ENCODE measurements around the gene BLM. TPM values are rescaled to one million over a fixed set of nuclear protein-coding genes. Genes with fewer than 3 reads are reported as not detected.
A peak's percentile ranks its signal among the peaks of the same experiment; 100 is the strongest.
"Not testable (repeated sequence)": the region's sequence is repeated elsewhere in the genome, so short reads cannot be mapped to it uniquely, and the experiment has no call there.

Gene BLM
- 2.2 TPM for polyA plus RNA-seq (2013, experiment 1 of 2)
- polyA plus RNA-seq (2013, experiment 2 of 2), result 1.6 TPM

DNA sequence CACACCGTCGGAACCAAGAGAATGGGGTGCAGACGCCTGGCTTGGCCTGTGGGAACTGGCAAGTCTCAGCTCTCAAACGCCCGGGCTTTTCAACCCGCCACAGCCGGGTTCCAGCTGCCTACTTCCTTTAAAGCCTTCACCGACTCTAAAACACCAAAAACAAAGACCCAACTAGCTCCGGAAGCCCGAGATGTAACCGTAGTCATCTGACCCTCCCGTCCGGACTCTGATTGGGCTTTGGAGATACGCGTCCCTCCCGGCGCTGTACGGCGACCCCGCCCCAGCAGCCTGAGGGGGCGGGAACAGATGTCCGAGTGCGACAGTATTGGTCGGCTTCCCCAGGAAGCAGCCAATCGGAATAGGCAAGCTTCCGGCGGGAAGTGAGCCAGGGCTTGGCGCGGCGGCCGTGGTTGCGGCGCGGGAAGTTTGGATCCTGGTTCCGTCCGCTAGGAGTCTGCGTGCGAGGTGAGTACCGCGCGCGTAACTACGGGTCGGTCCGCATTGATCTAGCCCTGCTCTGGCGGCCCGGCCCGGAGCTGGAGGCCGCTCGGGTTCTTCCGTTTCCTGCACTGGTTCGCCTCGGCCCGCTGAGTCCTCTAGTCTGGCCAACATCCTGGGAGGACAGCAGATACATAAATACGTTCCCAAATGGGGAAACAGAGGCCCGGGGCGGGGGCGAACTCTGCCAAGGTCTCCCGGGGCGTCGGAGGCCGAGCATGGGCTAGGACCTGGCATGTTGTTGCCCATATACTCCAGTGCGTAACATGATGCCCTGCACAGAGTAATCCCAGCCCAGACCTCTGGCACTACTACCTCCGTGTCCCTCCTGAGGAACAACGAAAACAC lies at the start of gene BLM:
TSS of gene BLM (plus strand) at position 371 of the 846 bp plus-strand sequence. CDS start 30,047 bp downstream, outside the sequence.
- peak within 1 kb of the TSS; percentile 91 for H3K9ac ChIP-seq (ENCODE audit: low read length)
- under 1% methylated on average over 65 of the region's 65 CpGs for WGBS
- H3K4me2 ChIP-seq (ENCODE audit: low read length, poor library complexity, severe bottlenecking), result peak within 1 kb of the TSS; percentile 86
- peaks cover 3% of the 10 kb centered on the region for H3K4me1 ChIP-seq (ENCODE audit: control insufficient read depth, insufficient read depth, low read depth, low read length)
- no peaks in the 10 kb centered on the region for H3K36me3 ChIP-seq (ENCODE audit: control insufficient read depth in 1 of 2, insufficient read depth in 2 of 2, low read depth in 1 of 2, low read length in 2 of 2)
- H3K4ac ChIP-seq (ENCODE audit: low read depth in 1 of 2, low read length in 2 of 2), result peak within 1 kb of the TSS; percentile 35 to 88
- peak within 1 kb of the TSS in 1 of 2 experiments; percentile 17 for H2BK12ac ChIP-seq (ENCODE audit: low read length in 2 of 2)
- H3K4me3 ChIP-seq (ENCODE audit: insufficient read depth in 1 of 2, low read depth in 1 of 2, low read length in 2 of 2), result peak within 1 kb of the TSS; percentile 86 to 90
- H4K91ac ChIP-seq (ENCODE audit: low read length), result peak within 1 kb of the TSS; percentile 25
- H4K8ac ChIP-seq (ENCODE audit: low read length), result peak within 1 kb of the TSS; percentile 78
- H2AK5ac ChIP-seq (ENCODE audit: low read length, severe bottlenecking), result no peak within 1 kb of the TSS
- peaks cover 11% of the 10 kb centered on the region for H3K79me1 ChIP-seq (replicated peaks; ENCODE audit: low read length, poor library complexity, severe bottlenecking)
- H2BK5ac ChIP-seq (ENCODE audit: low read depth, low read length, poor library complexity, severe bottlenecking), result no peak within 1 kb of the TSS
- H2BK15ac ChIP-seq (ENCODE audit: low read depth, poor library complexity, severe bottlenecking), result no peak within 1 kb of the TSS
- peak within 1 kb of the TSS in 1 of 2 experiments; percentile 7 for H3K18ac ChIP-seq (ENCODE audit: low read depth in 1 of 2, low read length in 2 of 2)
- peak within 1 kb of the TSS; percentile 82 for H2BK120ac ChIP-seq (ENCODE audit: low read depth, low read length)
- H3K23ac ChIP-seq (ENCODE audit: low read length in 2 of 2), result no peak within 1 kb of the TSS
- H3K14ac ChIP-seq (ENCODE audit: low read length in 2 of 2), result peak within 1 kb of the TSS in 1 of 2 experiments; percentile 3
- no peaks in the 10 kb centered on the region for H3K9me3 ChIP-seq (ENCODE audit: control insufficient read depth, low read length)
- H3K27ac ChIP-seq (ENCODE audit: low read length, poor library complexity, severe bottlenecking), result peak within 1 kb of the TSS; percentile 88
- peak; percentile 97 for DNase-seq
- H3K27me3 ChIP-seq (ENCODE audit: control insufficient read depth in 1 of 2, insufficient read depth in 1 of 2, low read length in 2 of 2), result no peaks in the 10 kb centered on the region
- H2AFZ ChIP-seq (ENCODE audit: low read depth, low read length), result peak within 1 kb of the TSS; percentile 96

DNA sequence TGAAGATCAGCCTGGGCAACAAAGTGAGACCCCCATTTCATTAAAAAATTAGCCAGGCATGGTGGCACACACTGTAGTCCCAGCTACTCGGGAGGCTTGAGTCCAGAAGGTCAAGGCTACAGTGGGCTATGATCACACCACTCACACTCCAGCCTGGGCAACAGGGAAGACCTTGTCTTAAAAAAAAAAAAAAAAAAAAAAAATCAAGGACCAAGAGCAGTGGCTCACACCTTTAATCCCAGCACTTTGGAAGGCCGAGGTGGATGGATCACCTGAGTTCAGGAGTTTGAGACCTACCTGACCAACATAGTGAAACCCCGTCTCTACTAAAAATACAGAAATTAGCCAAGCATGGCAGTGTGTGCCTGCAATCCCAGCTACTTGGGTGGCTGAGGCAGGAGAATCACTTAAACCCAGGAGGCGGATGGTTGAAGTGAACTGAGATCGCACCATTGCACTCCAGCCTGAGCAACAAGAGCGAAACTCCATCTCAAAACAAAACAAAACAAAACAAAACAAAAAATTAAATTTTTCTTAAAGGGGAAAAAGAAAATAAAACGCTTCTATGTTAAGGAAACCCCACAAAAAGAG lies 49.3 kb upstream of the BLM start:
- H4K8ac ChIP-seq (ENCODE audit: low read length); DNase-seq; H3K4me3 ChIP-seq (ENCODE audit: insufficient read depth in 1 of 2, low read depth in 1 of 2, low read length in 2 of 2); H3K79me1 ChIP-seq (replicated peaks; ENCODE audit: low read length, poor library complexity, severe bottlenecking); H2AFZ ChIP-seq (ENCODE audit: low read depth, low read length); H3K27ac ChIP-seq (ENCODE audit: low read length, poor library complexity, severe bottlenecking); H3K36me3 ChIP-seq (ENCODE audit: control insufficient read depth in 1 of 2, insufficient read depth in 2 of 2, low read depth in 1 of 2, low read length in 2 of 2); H4K91ac ChIP-seq (ENCODE audit: low read length); H3K27me3 ChIP-seq (ENCODE audit: control insufficient read depth in 1 of 2, insufficient read depth in 1 of 2, low read length in 2 of 2); H3K9me3 ChIP-seq (ENCODE audit: control insufficient read depth, low read length); H3K14ac ChIP-seq (ENCODE audit: low read length in 2 of 2); H3K9ac ChIP-seq (ENCODE audit: low read length); H2BK12ac ChIP-seq (ENCODE audit: low read length in 2 of 2); H3K18ac ChIP-seq (ENCODE audit: low read depth in 1 of 2, low read length in 2 of 2); H2BK120ac ChIP-seq (ENCODE audit: low read depth, low read length); H2BK15ac ChIP-seq (ENCODE audit: low read depth, poor library complexity, severe bottlenecking); H3K4me1 ChIP-seq (ENCODE audit: control insufficient read depth, insufficient read depth, low read depth, low read length); H2AK5ac ChIP-seq (ENCODE audit: low read length, severe bottlenecking); H3K23ac ChIP-seq (ENCODE audit: low read length in 2 of 2); H3K4me2 ChIP-seq (ENCODE audit: low read length, poor library complexity, severe bottlenecking); H3K4ac ChIP-seq (ENCODE audit: low read depth in 1 of 2, low read length in 2 of 2); H2BK5ac ChIP-seq (ENCODE audit: low read depth, low read length, poor library complexity, severe bottlenecking): not testable (repeated sequence)
- 94% methylated on average over 4 of the region's 7 CpGs for WGBS

DNA sequence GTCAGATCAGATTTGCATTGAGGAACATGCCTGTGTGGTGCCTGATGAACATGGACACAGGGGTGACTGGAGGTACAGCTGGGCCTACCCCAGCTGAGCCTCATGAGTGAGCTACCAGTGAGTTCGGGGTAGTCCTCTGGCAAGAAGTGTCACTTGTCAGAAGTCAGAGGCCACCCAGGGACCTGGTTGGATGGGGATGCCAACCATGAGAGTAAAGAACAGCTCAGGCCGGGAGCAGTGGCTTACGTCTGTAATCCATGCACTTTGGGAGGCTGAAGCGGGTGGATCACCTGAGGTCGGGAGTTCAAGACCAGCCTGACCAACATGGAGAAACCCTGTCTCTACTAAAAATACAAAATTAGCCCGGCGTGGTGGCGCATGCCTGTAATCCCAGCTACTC lies 46.5 kb upstream of the BLM start:
- not testable (repeated sequence) for H4K8ac ChIP-seq (ENCODE audit: low read length); H3K14ac ChIP-seq (ENCODE audit: low read length in 2 of 2); H2BK15ac ChIP-seq (ENCODE audit: low read depth, poor library complexity, severe bottlenecking); H2BK120ac ChIP-seq (ENCODE audit: low read depth, low read length); H3K18ac ChIP-seq (ENCODE audit: low read depth in 1 of 2, low read length in 2 of 2); H3K4ac ChIP-seq (ENCODE audit: low read depth in 1 of 2, low read length in 2 of 2); H3K23ac ChIP-seq (ENCODE audit: low read length in 2 of 2); H3K27ac ChIP-seq (ENCODE audit: low read length, poor library complexity, severe bottlenecking); H2AK5ac ChIP-seq (ENCODE audit: low read length, severe bottlenecking); H2BK5ac ChIP-seq (ENCODE audit: low read depth, low read length, poor library complexity, severe bottlenecking); H2AFZ ChIP-seq (ENCODE audit: low read depth, low read length); H3K27me3 ChIP-seq (ENCODE audit: control insufficient read depth in 1 of 2, insufficient read depth in 1 of 2, low read length in 2 of 2); H3K9ac ChIP-seq (ENCODE audit: low read length); H2BK12ac ChIP-seq (ENCODE audit: low read length in 2 of 2); H3K4me1 ChIP-seq (ENCODE audit: control insufficient read depth, insufficient read depth, low read depth, low read length); H3K9me3 ChIP-seq (ENCODE audit: control insufficient read depth, low read length); DNase-seq; H3K79me1 ChIP-seq (replicated peaks; ENCODE audit: low read length, poor library complexity, severe bottlenecking); H3K4me3 ChIP-seq (ENCODE audit: insufficient read depth in 1 of 2, low read depth in 1 of 2, low read length in 2 of 2); H3K36me3 ChIP-seq (ENCODE audit: control insufficient read depth in 1 of 2, insufficient read depth in 2 of 2, low read depth in 1 of 2, low read length in 2 of 2); H4K91ac ChIP-seq (ENCODE audit: low read length); H3K4me2 ChIP-seq (ENCODE audit: low read length, poor library complexity, severe bottlenecking)
- WGBS, result over 99% methylated on average over 6 of the region's 8 CpGs

DNA sequence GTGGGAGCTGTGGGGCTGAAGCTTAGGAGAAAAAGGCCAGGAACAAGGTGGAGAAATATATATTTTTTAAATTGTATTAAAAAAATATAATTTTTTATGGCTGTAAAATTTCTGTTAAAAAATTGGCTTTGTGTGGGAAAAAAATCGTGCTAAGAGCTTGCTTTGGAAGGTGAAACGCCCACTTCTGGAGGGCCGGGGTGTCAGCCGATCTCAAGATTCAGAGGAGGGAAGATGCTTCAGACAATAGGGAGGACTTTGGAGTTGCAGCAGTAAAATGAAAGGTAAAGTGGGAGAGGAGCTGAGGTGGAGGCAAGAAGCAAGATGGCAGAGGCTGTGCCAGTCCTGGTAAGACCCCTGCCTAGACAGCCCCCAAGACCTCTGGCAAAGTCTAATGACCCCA lies 45.9 kb upstream of the BLM start:
- no peak overlapping the region for H3K27ac ChIP-seq (ENCODE audit: low read length, poor library complexity, severe bottlenecking)
- H3K4me1 ChIP-seq (ENCODE audit: control insufficient read depth, insufficient read depth, low read depth, low read length), result peaks cover 5% of the 10 kb centered on the region
- no peak overlapping the region for H3K23ac ChIP-seq (ENCODE audit: low read length in 2 of 2)
- no peak overlapping the region for H3K18ac ChIP-seq (ENCODE audit: low read depth in 1 of 2, low read length in 2 of 2)
- H3K4me2 ChIP-seq (ENCODE audit: low read length, poor library complexity, severe bottlenecking), result no peak overlapping the region
- H2AK5ac ChIP-seq (ENCODE audit: low read length, severe bottlenecking), result no peak overlapping the region
- H3K36me3 ChIP-seq (ENCODE audit: control insufficient read depth in 1 of 2, insufficient read depth in 2 of 2, low read depth in 1 of 2, low read length in 2 of 2), result no peaks in the 10 kb centered on the region
- no peak overlapping the region for H2BK5ac ChIP-seq (ENCODE audit: low read depth, low read length, poor library complexity, severe bottlenecking)
- no peaks in the 10 kb centered on the region for H3K79me1 ChIP-seq (replicated peaks; ENCODE audit: low read length, poor library complexity, severe bottlenecking)
- 90% methylated on average over 4 of the region's 4 CpGs for WGBS
- no peak overlapping the region for H4K91ac ChIP-seq (ENCODE audit: low read length)
- no peak overlapping the region for H3K14ac ChIP-seq (ENCODE audit: low read length in 2 of 2)
- H2BK12ac ChIP-seq (ENCODE audit: low read length in 2 of 2), result no peak overlapping the region
- H3K9ac ChIP-seq (ENCODE audit: low read length), result no peak overlapping the region
- no peak overlapping the region for H4K8ac ChIP-seq (ENCODE audit: low read length)
- no peak overlapping the region for H2AFZ ChIP-seq (ENCODE audit: low read depth, low read length)
- no peak overlapping the region for H2BK15ac ChIP-seq (ENCODE audit: low read depth, poor library complexity, severe bottlenecking)
- DNase-seq, result no peak
- H3K9me3 ChIP-seq (ENCODE audit: control insufficient read depth, low read length), result no peaks in the 10 kb centered on the region
- H3K4me3 ChIP-seq (ENCODE audit: insufficient read depth in 1 of 2, low read depth in 1 of 2, low read length in 2 of 2), result no peak overlapping the region
- no peak overlapping the region for H3K4ac ChIP-seq (ENCODE audit: low read depth in 1 of 2, low read length in 2 of 2)
- H2BK120ac ChIP-seq (ENCODE audit: low read depth, low read length), result no peak overlapping the region
- H3K27me3 ChIP-seq (ENCODE audit: control insufficient read depth in 1 of 2, insufficient read depth in 1 of 2, low read length in 2 of 2), result peaks cover 0 to 6% of the 10 kb centered on the region in 2 experiments

Data from mesenchymal stem cell (in vitro differentiated cells and primary cell).